Stromal cell of bone marrow (primary cell): ENCODE measurements around the gene AUTS2.

Experiments used
- DNase-seq: peaks from one replicate; pipeline ENCODE4 v3.0.0-alpha.2; 2012; ENCODE audit warnings: low read depth

AUTS2 gene

GRCh38 chr7:70602117-70602516, 1003.8 kb downstream of the AUTS2 start:
- DNase-seq: no peak

- DNase-seq: no peak
Measured at GRCh38 chr7:70607281-70607680, 1009.0 kb downstream of the AUTS2 start.

DNA sequence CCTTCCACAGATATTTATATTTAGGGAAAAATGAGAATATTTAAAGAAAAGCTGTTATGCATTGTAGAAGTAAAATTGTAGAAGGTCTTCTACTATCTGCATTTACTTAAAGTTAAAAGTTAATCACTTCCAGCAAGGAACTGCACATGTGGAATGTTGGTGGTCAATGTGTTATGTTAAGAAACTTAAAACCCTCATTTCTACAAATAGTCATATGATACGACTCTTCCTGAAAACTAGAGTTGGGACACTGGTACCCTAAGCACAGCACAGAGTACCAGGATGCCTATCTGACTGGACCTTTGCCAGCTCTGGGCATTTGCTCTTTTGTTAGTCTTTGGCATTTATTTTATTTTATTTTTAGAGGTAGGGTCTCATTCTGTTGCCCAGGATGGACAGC, 1009.5 kb downstream of the AUTS2 start:
- no peak for DNase-seq

DNA sequence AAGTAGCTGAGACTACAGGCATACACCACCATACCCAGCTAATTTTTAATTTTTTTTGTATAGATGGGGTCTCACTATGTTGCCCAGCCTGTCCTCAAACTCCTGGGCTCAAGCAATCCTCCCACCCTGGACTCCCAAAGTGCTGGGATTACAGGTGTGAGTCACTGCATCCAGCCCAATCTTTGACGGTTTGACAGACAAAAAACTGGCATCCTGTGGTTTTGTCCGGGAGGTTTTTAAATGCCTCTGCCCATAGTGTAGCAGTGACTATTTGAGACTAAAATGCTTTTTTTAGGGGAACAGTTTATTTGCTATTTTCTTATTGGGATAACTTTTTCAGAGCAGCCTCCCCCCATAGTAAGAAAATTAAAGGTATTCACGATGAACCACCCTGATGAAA, 1010.0 kb downstream of the AUTS2 start:
- no peak for DNase-seq

DNA sequence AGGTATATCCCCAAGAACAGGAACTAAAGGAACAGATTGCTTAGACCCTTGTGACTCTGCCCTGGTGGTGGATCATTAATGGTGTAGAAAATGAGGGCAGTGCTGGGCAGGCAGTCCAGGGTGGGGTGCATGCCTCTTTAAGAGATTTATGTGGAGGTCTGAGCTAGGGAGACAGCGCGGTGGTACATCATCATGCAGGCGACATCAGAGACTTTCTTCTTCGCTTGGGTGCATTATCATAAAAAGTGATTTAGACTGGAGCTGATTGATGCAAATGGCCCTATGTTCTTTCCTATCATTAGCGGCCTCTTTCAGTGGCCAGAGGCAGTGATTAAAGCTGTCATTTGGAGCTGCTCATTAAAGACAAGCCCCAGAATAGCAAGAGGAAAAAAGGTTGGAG, 1014.5 kb downstream of the AUTS2 start:
- no peak for DNase-seq

DNA sequence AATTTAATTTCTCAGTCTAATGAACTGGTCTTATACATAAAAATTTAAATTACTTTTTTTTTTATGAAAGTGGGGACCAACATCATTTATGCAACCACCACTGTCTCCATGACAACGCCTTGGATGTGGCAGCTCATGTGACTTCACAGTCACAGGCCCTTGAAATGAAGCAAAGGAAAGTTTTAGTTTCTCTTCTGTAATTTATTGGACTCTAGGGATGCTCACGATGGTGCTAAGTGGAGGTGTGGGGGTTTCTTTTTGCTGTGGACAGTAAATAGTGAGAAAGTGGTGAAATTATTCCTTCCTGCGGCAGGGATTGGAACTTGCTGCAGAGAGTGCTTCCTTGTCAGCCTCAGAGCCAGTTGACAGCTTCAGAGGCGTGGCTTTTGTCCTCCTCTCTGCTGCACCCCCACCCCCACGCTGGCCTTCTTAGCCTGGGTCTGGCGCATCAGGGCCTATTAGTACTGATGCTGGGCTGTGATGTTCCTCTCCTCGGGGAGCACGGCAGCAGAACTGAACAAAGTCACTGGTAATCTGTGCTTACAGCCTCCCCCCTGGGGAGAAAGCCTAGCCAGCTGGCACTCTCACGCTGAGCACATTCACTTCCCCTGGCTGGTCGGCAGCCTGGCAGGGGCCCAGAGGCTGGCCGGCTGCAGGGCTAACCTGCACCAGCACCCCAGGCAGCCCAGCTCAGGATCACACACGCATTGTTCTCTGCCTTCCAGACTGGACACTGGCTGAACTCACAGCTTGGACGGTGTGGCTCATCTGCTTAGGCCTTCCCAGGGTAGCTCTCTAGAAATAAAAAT, 1016.2 kb downstream of the AUTS2 start:
- peak; percentile 52 for DNase-seq

DNA sequence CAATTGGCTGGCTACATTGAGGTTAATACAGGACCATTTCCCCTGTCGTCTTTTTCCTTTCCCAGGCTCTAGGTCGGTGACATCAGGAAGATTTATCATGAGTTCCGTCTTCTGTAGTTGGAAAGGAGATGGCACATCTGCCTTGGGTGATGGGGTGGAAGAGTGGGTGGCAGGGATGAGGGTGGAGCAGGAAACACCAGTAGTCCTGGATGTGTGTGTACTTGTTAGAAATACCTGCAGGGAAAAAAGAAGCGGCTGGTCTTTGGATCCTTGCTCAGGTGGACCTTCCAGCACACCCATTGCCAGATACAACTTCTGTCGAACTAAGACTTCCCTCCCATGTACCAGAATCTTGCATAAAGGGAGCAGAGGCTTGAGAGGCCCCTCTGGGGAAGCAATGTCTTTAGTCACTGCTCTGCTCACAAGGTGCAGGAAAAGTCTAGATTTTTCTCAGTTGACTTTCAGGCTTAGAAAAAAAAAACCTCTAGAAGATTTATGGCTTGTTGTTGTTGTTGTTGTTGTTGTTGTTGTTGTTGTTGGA, 1016.9 kb downstream of the AUTS2 start:
- DNase-seq: no peak

- DNase-seq: no peak
Measured at GRCh38 chr7:70616211-70616610, 1017.9 kb downstream of the AUTS2 start.

DNA sequence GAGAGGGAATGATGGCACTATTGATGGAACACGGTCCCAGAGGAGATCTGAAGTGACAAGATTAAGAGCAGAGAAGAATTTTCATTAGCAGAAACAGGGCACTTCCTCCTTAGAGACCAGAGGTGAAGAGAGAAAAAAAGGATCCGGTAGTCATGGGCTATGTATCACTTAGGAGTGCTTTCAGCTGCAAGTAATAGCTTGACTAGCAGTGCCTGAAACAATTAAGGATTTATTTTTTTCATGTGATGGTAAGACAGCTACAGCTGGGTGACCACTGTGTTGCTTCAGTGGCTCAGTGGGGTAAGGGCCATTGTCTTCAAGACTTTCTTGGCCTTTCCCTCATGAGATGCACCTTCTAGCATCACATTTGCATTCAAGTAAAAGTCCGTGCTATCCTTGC, 1018.5 kb downstream of the AUTS2 start:
- no peak for DNase-seq

DNA sequence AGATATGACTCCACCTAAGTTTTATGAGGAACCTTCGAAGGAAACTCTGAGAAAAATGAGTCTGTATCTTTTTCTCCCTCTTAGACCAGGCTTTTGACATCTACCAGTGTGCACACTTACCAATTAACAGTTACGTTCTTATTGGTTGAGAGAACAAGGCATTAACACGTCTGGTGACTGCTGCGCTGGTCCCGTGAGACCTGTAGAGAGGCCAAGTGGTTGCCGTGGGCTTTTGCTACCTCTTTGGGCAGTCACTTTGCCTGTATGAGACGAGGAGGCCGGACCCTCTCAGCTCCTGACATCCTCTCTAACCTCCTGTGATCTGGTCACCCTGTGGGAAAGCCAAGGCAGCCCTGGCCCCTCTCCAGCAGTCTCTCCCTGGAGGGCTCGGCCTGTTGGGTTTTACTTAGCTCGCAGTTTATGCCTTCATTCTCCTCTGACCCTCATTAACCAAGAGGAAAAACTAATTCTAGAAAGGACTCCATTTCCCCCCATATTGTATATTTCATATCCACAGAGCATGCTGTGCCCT, 1019.8 kb downstream of the AUTS2 start:
- DNase-seq: no peak

GRCh38 chr7:70619130-70619529, 1020.9 kb downstream of the AUTS2 start:
- no peak for DNase-seq

- no peak for DNase-seq
Measured at GRCh38 chr7:70619659-70620058, 1021.4 kb downstream of the AUTS2 start.

DNA sequence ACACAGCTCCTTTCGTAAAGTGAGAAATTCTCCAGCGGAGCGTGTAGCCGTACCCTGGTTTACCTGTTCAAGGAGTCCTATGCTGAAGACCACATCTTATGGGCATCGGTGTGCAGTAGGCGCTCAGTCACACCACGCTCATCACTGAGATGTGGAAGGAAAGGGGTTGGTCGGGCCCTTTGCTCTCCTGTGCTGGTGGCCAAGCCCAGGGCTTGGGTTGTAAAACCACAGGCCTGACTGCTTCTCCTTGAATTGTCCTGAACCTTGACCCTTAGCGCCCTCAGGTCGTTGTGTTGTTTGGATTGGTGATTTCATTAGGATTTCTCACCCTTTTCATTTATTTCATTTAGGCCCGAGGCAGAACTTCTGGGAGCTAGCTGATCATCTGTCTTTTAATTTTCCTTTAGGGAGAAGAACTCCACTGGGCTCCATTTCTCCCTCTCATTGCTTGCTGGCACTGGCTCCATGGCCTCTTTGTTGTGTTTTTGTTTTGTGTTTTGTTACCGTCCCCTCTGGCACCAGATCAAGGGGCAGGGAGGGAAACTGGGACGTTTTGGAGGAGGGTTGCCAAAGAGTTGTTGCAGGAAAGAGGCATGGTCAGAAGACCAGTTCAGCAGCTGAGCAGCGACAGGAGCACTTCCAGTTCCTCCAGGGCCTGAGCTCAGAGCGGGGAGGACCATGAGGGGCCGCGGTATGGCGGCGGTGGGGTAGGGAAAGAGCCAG, 1022.2 kb downstream of the AUTS2 start:
- DNase-seq: no peak

DNA sequence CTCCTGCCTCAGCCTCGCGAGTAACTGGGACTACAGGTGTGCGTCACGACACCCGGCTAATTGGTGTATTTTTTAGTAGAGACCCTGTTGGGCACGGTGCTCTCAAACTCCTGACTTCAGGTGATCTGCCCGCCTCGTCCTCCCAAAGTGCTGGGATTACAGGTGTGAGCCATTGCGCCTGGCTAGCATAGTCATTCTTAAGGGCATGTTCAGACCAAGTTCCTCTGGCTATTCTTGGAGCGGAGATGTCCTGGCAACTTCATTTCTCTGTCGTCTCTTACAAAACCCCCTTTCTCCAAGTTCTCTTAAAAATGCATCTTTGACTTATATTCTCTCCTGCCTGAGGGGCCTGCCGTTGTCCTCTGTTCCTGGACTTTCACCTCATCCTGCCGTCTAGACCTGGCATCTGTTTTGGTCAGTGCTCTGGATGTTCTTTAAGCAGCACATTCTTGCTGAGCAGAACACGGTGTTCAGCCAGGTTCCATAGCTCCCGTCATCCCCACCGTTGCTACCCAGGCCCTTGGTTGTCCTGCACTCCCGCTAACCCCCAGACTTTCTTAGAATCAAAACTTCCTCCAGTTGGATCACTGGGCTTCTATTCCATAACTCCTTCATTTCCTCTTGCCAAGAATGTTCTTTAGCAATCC, 1023.8 kb downstream of the AUTS2 start:
- no peak for DNase-seq

DNA sequence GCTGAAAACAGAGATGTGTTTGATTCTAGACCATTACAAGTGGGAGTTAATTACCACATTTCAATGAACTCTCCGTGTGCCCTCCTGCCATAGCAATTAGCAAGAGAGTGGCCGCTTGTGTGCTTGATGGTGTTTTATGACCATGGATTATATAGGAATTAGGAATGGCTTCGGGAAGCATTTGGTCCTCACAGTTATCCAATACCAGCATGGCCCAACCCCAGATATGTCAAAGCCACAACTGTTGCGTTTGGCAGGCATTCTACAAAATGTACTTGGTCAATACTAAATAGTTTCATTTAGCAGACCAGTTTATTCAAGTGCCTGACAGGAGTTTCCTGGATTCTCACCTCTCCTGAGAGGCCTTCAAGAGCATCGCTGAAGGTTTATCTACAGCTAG, 1024.7 kb downstream of the AUTS2 start:
- DNase-seq: no peak

GRCh38 chr7:70624500-70625103, 1026.3 kb downstream of the AUTS2 start:
- DNase-seq: no peak

DNA sequence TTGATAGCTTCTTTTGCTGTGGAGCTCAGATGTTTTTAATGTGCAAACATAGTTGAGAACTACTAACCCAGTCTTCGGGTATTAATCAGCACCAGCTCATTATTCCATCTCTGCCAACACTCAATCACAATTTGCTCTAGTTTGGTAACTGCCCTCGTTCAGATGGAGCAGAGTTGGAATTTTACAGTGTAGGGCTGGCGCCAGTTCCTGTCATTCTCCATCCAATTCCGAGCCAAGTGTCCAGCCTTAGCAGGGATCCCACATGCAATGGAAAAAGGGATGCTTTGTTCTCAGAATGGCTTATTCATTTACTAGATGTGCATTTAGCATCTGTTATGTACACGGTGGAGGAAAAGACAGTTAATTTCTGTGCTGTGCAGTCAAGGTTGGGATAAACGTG, 1029.2 kb downstream of the AUTS2 start:
- DNase-seq: no peak

DNA sequence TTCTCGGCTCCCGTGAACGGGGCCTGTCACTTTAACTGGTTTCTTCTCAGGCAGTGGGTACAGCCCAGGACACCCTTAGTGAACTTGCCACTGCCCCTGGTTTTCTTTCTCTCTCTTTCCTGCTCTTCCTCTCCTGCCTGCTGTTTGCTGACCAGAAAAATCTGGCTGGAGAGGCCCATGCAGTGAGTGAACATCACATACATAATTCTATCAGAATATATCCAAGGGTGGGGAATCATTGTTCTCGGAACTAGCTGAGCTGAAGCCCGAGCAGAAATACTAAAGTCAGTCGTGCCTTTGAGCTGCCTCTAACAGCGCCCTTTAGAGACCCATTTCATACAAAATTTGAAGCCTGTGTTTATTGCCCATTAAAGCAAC, 1032.2 kb downstream of the AUTS2 start:
- DNase-seq: no peak

GRCh38 chr7:70630818-70631457, 1032.7 kb downstream of the AUTS2 start:
- peak; percentile 44 for DNase-seq

DNA sequence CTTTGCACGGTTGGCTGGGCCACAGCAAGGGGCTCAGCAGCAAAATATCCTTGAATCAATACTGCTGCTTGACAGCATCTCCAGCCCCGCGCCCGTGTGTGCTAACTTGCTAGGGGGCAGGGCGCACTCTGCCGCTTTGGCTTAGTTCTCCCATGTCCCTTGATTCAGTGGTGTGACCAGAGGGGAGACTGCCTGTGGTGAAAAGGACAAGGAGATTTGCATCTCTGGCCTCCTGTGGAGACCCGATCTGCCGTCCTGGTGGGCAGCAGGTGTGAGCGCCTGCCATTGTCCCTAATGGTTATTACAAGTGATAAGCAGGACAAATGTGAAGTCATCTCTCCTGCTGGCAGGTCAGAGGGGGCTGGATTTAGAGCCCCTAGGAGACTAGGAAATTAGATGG, 1033.4 kb downstream of the AUTS2 start:
- no peak for DNase-seq

GRCh38 chr7:70632400-70632799, 1034.1 kb downstream of the AUTS2 start:
- no peak for DNase-seq

GRCh38 chr7:70634071-70634470, 1035.8 kb downstream of the AUTS2 start:
- no peak for DNase-seq
